HG03103 (cell line): ENCODE results near the gene TECR.
A peak's percentile ranks its signal among the peaks of the same experiment; 100 is the strongest.
"Not testable (repeated sequence)": the region's sequence is repeated elsewhere in the genome, so short reads cannot be mapped to it uniquely, and the experiment has no call there.

Experiments
- ATAC-seq: cut with Tn5 transposase; IDR thresholded peaks from one replicate; pipeline ENCODE4 v1.9.1; 2021; ENCODE audit warnings: low read depth; ENCODE audit not compliant: unreplicated experiment

TECR gene

GRCh38 chr19:14529254-14530004 lies at the start of gene TECR:
Gene TECR (plus strand): TSS chr19:14529594. CDS start chr19:14529697, 103 bp downstream.
- peak; percentile 78 for ATAC-seq

- ATAC-seq = no peak
These were observed 49.3 kb upstream of the TECR start for GRCh38 chr19:14479975-14480699.

- ATAC-seq = no peak
These were observed 48.7 kb upstream of the TECR start for GRCh38 chr19:14480700-14481079.

GRCh38 chr19:14482172-14482941 lies 47.0 kb upstream of the TECR start:
- no peak for ATAC-seq

GRCh38 chr19:14487370-14488125 lies 41.8 kb upstream of the TECR start:
- no peak for ATAC-seq

GRCh38 chr19:14492756-14493337 lies 36.5 kb upstream of the TECR start:
- no peak for ATAC-seq

- ATAC-seq = no peak
These were observed 35.0 kb upstream of the TECR start for GRCh38 chr19:14494411-14494810.

- no peak for ATAC-seq
These were observed 34.3 kb upstream of the TECR start for GRCh38 chr19:14494910-14495671.

GRCh38 chr19:14495672-14496028 lies 33.7 kb upstream of the TECR start:
- ATAC-seq = no peak

- no peak for ATAC-seq
These were observed 33.2 kb upstream of the TECR start, which contains the start of gene GIPC1 for GRCh38 chr19:14496029-14496833. Gene GIPC1 (minus strand): TSS chr19:14496127. CDS start chr19:14482976, 13,151 bp downstream.

- ATAC-seq = no peak
These were observed 32.6 kb upstream of the TECR start for GRCh38 chr19:14496834-14497227.

- no peak for ATAC-seq
These were observed 32.0 kb upstream of the TECR start for GRCh38 chr19:14497228-14497921.

GRCh38 chr19:14502334-14503092 lies 26.9 kb upstream of the TECR start:
- ATAC-seq = no peak

GRCh38 chr19:14503285-14503684 lies 26.1 kb upstream of the TECR start:
- ATAC-seq = no peak

- ATAC-seq = not testable (repeated sequence)
These were observed 24.8 kb upstream of the TECR start for GRCh38 chr19:14504575-14504974.

- no peak for ATAC-seq
These were observed 23.7 kb upstream of the TECR start for GRCh38 chr19:14505488-14506239.
